ENCODE measurements around the gene CARD8. TPM values are rescaled to one million over a fixed set of nuclear protein-coding genes. Genes with fewer than 3 reads are reported as not detected.

The CARD8 gene, protein sequence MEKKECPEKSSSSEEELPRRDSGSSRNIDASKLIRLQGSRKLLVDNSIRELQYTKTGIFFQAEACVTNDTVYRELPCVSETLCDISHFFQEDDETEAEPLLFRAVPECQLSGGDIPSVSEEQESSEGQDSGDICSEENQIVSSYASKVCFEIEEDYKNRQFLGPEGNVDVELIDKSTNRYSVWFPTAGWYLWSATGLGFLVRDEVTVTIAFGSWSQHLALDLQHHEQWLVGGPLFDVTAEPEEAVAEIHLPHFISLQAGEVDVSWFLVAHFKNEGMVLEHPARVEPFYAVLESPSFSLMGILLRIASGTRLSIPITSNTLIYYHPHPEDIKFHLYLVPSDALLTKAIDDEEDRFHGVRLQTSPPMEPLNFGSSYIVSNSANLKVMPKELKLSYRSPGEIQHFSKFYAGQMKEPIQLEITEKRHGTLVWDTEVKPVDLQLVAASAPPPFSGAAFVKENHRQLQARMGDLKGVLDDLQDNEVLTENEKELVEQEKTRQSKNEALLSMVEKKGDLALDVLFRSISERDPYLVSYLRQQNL
- 101 TPM for total RNA-seq
- long read RNA-seq, partial matches to known transcripts: 22 of 53 reads
- long read RNA-seq, other reads (novel, unspliced or antisense): 30 of 53 reads

DNA sequence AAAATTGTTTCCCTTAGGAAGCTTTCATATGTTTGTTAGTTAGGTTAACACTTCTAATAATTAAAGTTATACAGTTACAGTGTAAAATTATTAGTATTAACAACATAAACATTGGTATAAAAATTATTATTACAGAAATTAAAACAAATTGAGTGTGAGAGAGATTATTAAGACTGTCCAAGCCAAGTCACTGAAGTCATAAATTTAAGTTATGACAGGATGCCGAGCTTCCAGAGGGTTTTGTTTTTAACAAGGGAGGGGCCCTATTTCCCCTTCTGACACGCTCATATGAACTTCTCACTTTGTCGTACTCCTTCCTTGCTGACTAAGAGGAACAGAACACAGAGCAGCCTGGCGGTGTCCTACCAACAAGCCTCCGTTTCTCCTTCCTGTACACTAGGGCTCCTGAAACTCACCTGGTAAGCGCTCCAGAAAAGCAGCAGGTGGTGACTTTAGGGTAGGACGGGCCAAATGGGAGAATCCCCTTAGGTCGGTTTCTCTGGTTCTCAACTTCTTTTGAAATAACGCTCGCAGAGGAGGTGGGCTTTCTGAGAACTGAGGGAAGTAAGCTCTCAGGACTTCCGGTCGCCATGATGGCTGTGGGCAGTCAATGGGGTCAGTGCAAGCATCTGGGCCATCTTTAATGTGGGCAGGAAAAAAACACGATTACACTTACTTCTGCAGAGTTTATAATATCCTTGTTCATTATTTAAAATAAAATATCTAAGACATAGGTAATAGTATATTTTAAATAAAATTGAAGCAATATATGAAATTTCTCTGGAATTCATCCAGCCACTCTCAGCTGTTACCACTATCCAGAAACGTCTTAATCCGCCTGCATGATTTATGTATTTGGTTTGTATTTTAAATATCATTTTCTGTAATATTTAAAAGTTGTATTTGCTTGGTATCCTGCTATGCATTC, at the start of gene CARD8:
CARD8 (minus strand) TSS at position 537 of the 928 bp plus-strand sequence. CDS start 14,892 bp downstream, outside the sequence.
- Histone ChIP-seq H3K4me3 (peak within 1 kb of the TSS; percentile 71), H3K4me1 (peaks cover 68% of the 10 kb centered on the region), H3K9me3 (no peaks in the 10 kb centered on the region), H3K36me3 (no peaks in the 10 kb centered on the region), H3K27ac (peak within 1 kb of the TSS; percentile 97), H3K27me3 (ENCODE audit: low read depth) (no peaks in the 10 kb centered on the region)
- TF ChIP-seq, protein P1, sequence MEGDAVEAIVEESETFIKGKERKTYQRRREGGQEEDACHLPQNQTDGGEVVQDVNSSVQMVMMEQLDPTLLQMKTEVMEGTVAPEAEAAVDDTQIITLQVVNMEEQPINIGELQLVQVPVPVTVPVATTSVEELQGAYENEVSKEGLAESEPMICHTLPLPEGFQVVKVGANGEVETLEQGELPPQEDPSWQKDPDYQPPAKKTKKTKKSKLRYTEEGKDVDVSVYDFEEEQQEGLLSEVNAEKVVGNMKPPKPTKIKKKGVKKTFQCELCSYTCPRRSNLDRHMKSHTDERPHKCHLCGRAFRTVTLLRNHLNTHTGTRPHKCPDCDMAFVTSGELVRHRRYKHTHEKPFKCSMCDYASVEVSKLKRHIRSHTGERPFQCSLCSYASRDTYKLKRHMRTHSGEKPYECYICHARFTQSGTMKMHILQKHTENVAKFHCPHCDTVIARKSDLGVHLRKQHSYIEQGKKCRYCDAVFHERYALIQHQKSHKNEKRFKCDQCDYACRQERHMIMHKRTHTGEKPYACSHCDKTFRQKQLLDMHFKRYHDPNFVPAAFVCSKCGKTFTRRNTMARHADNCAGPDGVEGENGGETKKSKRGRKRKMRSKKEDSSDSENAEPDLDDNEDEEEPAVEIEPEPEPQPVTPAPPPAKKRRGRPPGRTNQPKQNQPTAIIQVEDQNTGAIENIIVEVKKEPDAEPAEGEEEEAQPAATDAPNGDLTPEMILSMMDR (IDR thresholded peaks at IDR 0.05): no peak
- DNase-seq: peak; percentile 87
- ATAC-seq: peak; percentile 93 to 95
- intact Hi-C loops (cut with DNase I): no loop called here

DNA sequence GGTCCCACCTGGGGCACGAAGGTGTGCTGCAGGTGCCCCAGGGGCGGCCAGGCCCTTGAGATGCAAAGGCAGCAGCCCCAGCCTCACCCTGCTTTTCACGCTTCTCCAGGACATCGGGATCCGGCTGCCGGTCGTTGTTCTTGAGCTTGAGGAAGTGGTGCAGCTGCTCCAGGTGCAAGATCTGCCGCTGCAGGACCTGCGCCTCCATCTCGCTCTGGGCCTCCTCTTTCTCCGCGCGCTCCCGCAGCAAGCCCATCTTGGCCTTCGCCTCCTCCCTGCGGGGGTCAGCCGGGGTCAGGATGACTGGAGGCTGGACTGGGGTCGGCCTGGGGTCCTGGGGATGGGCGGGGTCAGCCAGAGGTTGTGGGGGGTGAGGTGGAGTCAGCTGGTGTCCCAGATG, 48.2 kb upstream of the CARD8 start:
- H3K4me1 ChIP-seq: no peaks in the 10 kb centered on the region
- DNase-seq: no peak
- no peaks in the 10 kb centered on the region for H3K27me3 ChIP-seq (ENCODE audit: low read depth)
- no peak overlapping the region for H3K27ac ChIP-seq
- TF ChIP-seq, protein P1 (IDR thresholded peaks at IDR 0.05): no peak
- no peak overlapping the region for H3K4me3 ChIP-seq
- intact Hi-C loops (cut with DNase I): no loop called here
- ATAC-seq: peak in 1 of 2 donors; percentile 20
- H3K36me3 ChIP-seq: no peaks in the 10 kb centered on the region
- no peaks in the 10 kb centered on the region for H3K9me3 ChIP-seq

DNA sequence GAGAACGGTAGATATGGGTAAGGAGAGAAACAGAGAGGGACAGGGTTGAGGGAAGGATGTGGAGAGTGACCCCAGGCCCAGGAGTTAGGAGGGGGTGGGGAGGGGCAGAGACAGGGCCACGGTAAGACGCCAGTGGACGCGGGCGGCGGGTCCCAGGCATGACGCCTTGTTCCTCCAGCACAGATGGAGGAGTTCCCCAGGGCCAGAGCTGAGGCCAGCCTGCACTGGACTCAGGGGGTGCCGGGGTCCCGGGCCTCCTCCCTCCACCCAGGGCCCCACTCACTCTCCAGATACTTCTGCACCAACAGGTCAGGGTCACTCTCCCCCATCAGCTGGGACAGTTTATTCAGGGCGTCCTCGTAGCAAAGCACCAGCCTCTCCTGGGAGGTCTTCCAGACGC, 47.7 kb upstream of the CARD8 start:
- Histone ChIP-seq H3K9me3 (no peaks in the 10 kb centered on the region), H3K27ac (no peak overlapping the region), H3K27me3 (ENCODE audit: low read depth) (no peaks in the 10 kb centered on the region), H3K4me1 (no peaks in the 10 kb centered on the region), H3K4me3 (no peak overlapping the region), H3K36me3 (no peaks in the 10 kb centered on the region)
- peak in 1 of 2 donors; percentile 25 for ATAC-seq
- TF ChIP-seq, protein P1 (IDR thresholded peaks at IDR 0.05): no peak
- intact Hi-C loops (cut with DNase I): no loop called here
- DNase-seq: no peak

DNA sequence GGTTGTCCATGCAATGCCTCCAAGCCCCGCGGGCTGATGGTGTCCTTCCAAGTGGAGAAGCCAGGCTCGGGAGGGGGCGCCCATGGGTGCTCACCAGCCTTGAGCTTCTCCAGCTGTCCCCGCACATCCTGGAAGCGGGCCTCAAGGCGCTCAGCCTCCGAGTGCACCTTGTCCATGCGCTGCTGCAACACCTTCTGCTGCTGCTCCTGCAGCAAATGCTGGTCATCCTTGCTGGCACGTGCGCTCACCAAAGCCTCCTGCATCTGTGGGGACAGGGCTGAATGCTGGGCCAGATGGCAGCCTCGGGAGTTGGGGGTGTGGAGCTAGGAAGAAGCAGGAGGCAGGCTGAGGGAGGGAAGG, 46.9 kb upstream of the CARD8 start:
- Histone ChIP-seq H3K4me1 (no peaks in the 10 kb centered on the region), H3K4me3 (no peak overlapping the region), H3K9me3 (no peaks in the 10 kb centered on the region), H3K36me3 (no peaks in the 10 kb centered on the region), H3K27ac (no peak overlapping the region), H3K27me3 (ENCODE audit: low read depth) (no peaks in the 10 kb centered on the region)
- TF ChIP-seq, protein P1 (IDR thresholded peaks at IDR 0.05): no peak
- intact Hi-C loops (cut with DNase I): no loop called here
- ATAC-seq (no peak), DNase-seq (no peak)

DNA sequence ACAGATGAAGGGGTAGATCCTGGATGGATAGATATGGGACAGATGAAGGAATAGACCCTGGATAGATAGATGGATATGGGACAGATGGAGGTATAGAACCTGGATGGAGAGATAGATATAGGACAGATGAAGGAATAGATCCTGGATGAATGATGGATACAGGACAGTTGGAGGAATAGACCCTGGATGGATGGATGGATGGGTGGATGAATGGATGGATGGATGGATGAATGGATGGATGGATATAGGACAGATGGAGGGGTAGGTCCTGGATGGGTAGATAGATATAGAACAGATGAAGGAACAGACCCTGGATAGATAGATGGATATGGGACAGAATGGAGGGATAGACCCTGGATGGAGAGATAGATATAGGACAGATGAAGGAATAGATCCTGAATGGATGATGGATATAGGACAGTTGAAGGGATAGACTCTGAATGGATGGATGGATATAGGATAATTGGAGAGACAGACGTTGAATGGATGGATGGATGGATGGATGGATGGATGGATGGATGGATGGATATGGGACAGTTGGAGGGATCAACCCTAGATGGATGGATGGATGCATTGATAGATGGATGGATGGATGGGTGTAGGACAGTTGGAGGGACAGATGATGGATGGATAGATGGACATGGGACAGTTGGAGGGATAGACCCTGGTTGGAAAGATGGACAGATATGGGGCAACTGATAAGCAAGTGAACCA, 46.3 kb upstream of the CARD8 start:
- TF ChIP-seq, protein P1 (IDR thresholded peaks at IDR 0.05): no peak
- DNase-seq: no peak
- ATAC-seq: no peak
- intact Hi-C loops (cut with DNase I): no loop called here
- no peaks in the 10 kb centered on the region for H3K36me3 ChIP-seq
- H3K4me1 ChIP-seq: no peaks in the 10 kb centered on the region
- H3K27me3 ChIP-seq (ENCODE audit: low read depth): no peaks in the 10 kb centered on the region
- no peak overlapping the region for H3K27ac ChIP-seq
- H3K9me3 ChIP-seq: no peaks in the 10 kb centered on the region
- no peak overlapping the region for H3K4me3 ChIP-seq
